B cell (primary cell): ENCODE results near the gene WWC2. TPM values are rescaled to one million over a fixed set of nuclear protein-coding genes. Genes with fewer than 3 reads are reported as not detected.

Source experiments
- ATAC-seq: fragments of 200-7000 bp; cut with Tn5 transposase; one replicate; pipeline ENCODE4 v1.10.0; 2021; ENCODE audit warnings: low read depth, mild to moderate bottlenecking, moderate number of reproducible peaks, moderate library complexity
- CTCF ChIA-PET: fragments of 350-600 bp; sonication (Branson Sonifier 250); formaldehyde crosslinking; loops from one replicate; lab custom pipeline; 2021; ENCODE audit warnings: antibody characterized with exemption, inconsistent platforms; lab: Charles Lee
- POLR2A ChIA-PET: fragments of 350-600 bp; sonication (Branson Sonifier 250); formaldehyde crosslinking; loops from one replicate; lab custom pipeline; 2021; ENCODE audit warnings: antibody characterized with exemption; lab: Charles Lee
- DNase-seq: peaks from one replicate; pipeline ENCODE4 v3.0.0; 2013
- H2AFZ ChIP-seq: 2 replicates; pipeline ENCODE4 v1.6.1; 2012; ENCODE audit warnings: mild to moderate bottlenecking, low read depth, low read length; ENCODE audit not compliant: insufficient read depth, poor library complexity, severe bottlenecking
- H3K27ac ChIP-seq, 2 donors: 1 replicate in 1 of 2; 2 replicates in 1 of 2; pipeline ENCODE4 v1.5.1; 2012 to 2013; ENCODE audit warnings: low read length in 2 of 2, mild to moderate bottlenecking in 2 of 2, moderate library complexity in 1 of 2
- H3K27me3 ChIP-seq, 4 experiments: fragments of 200-600 bp in 1 of 4; sonication (generic) in 1 of 4; replicated peaks in 1 of 4; 1 replicate in 2 of 4; 2 replicates in 2 of 4; pipeline versions ENCODE4 v1.6.1 to v1.7.0; 2013 to 2016; ENCODE audit warnings: low read length in 3 of 4, mild to moderate bottlenecking in 2 of 4, mixed read lengths in 1 of 4, moderate library complexity in 1 of 4; ENCODE audit not compliant: insufficient read depth in 4 of 4, control insufficient read depth in 3 of 4; ENCODE audit errors: control extremely low read depth in 1 of 4
- H3K36me3 ChIP-seq, 2 experiments: replicated peaks in 1 of 2; 1 replicate in 1 of 2; 2 replicates in 1 of 2; pipeline versions ENCODE4 v1.6.1 to v1.7.1; 2013; ENCODE audit warnings: low read length in 1 of 2; ENCODE audit not compliant: insufficient read depth in 2 of 2, control insufficient read depth in 1 of 2; ENCODE audit errors: control extremely low read depth in 1 of 2, extremely low read depth in 1 of 2
- H3K4me1 ChIP-seq, 2 donors: fragments of 200-600 bp in 1 of 2; sonication (generic) in 1 of 2; 1 replicate in 1 of 2; 2 replicates in 1 of 2; pipeline versions ENCODE4 v1.5.1 to v1.6.1; 2013 to 2017; ENCODE audit warnings: low read length in 2 of 2; ENCODE audit not compliant: control insufficient read depth in 2 of 2, insufficient read depth in 2 of 2
- H3K4me2 ChIP-seq: replicated peaks from 2 replicates; pipeline ENCODE3; 2012; ENCODE audit warnings: mild to moderate bottlenecking, low read depth, low read length; ENCODE audit not compliant: poor library complexity, severe bottlenecking
- H3K4me3 ChIP-seq, 5 experiments: fragments of 200-600 bp in 1 of 5; sonication (generic) in 1 of 5; 1 replicate in 3 of 5; 2 replicates in 2 of 5; pipeline versions ENCODE4 v1.5.1 to v1.7.0; 2011 to 2016; ENCODE audit warnings: low read length in 4 of 5, mild to moderate bottlenecking in 4 of 5, low read depth in 2 of 5, control low read depth in 1 of 5, moderate library complexity in 1 of 5; ENCODE audit not compliant: insufficient read depth in 1 of 5; ENCODE audit errors: control extremely low read depth in 1 of 5, extremely low read depth in 1 of 5
- H3K79me2 ChIP-seq: fragments of 200-600 bp; sonication (generic); one replicate; pipeline ENCODE4 v1.6.0; 2016; ENCODE audit warnings: low read length; ENCODE audit not compliant: control insufficient read depth, insufficient read depth
- H3K9ac ChIP-seq: fragments of 200-600 bp; sonication (generic); 2 replicates; pipeline ENCODE4 v1.6.1; 2017; ENCODE audit warnings: mild to moderate bottlenecking, low read length, moderate library complexity
- H3K9me3 ChIP-seq, 3 donors: one replicate each; pipeline versions ENCODE4 v1.6.1 to v1.7.1; 2013; ENCODE audit warnings: low read length in 2 of 3; ENCODE audit not compliant: control insufficient read depth in 2 of 3, insufficient read depth in 1 of 3; ENCODE audit errors: control extremely low read depth in 1 of 3
- H4K20me1 ChIP-seq: 2 replicates; pipeline ENCODE4 v1.6.0; 2012; ENCODE audit warnings: mild to moderate bottlenecking, low read length; ENCODE audit not compliant: insufficient read depth, control insufficient read depth, poor library complexity, severe bottlenecking
- H3K27ac Mint-ChIP-seq: one replicate; pipeline ENCODE4 v1.8.0; 2021; ENCODE audit warnings: mixed read lengths
- H3K27me3 Mint-ChIP-seq: one replicate; pipeline ENCODE4 v1.8.0; 2021; ENCODE audit warnings: mixed read lengths
- H3K4me1 Mint-ChIP-seq: one replicate; pipeline ENCODE4 v1.8.0; 2021; ENCODE audit warnings: mixed read lengths
- H3K4me3 Mint-ChIP-seq: one replicate; pipeline ENCODE4 v1.8.0; 2021; ENCODE audit warnings: mixed read lengths
- H3K9me3 Mint-ChIP-seq: one replicate; pipeline ENCODE4 v1.8.0; 2022; ENCODE audit warnings: mixed read lengths; ENCODE audit not compliant: insufficient read depth
- CTCF ChIP-seq: fragments of 200-600 bp; IDR thresholded peaks from one replicate; pipeline ENCODE4 v1.8.0; 2022; ENCODE audit warnings: antibody characterized with exemption, mild to moderate bottlenecking
- EZH2 ChIP-seq: IDR thresholded peaks from 2 replicates; pipeline ENCODE4 v1.6.1; 2012; ENCODE audit warnings: borderline replicate concordance, low read depth, mild to moderate bottlenecking, moderate library complexity, low read length; ENCODE audit not compliant: insufficient read depth, poor library complexity, severe bottlenecking
- WGBS: methylation state at CpG from one replicate; pipeline ENCODE4 v1.1.5; 2013; ENCODE audit warnings: missing lambda C conversion rate; ENCODE audit not compliant: insufficient coverage; 5-methylcytosine and 5-hydroxymethylcytosine counted together
- intact Hi-C: fragments of 100-400 bp; cut with micrococcal nuclease; formaldehyde crosslinking; loops from one replicate; pipeline ENCODE4 v1.10.0; 2022
- polyA plus RNA-seq: library from polyadenylated mRNA; depleted of rRNA; stranded (reverse); fragments of >200 nt; gene quantifications from 2 replicates; pipeline ENCODE4 v1.2.3, GENCODE V29; 2012
- total RNA-seq, 2 donors: library from RNA; stranded (reverse); fragments of 120-200 nt in 1 of 2; gene quantifications; 1 replicate in 1 of 2; 2 replicates in 1 of 2; pipeline versions ENCODE4 v1.2.3 to v1.2.4, GENCODE V29; 2013 to 2022

Gene WWC2
- total and polyA plus RNA-seq, 2 donors (not counting 1 experiment from before 2014, with no cell fraction given): 0.07 to 0.32 TPM

- Mint-ChIP-seq H3K27me3 (peaks cover 18% of the 10 kb centered on the region), H3K4me1 (no peaks in the 10 kb centered on the region), H3K4me3 (no peak overlapping the region), H3K9me3 (no peaks in the 10 kb centered on the region), H3K27ac (no peak overlapping the region)
- no peak overlapping the region for H3K9ac ChIP-seq
- H4K20me1 ChIP-seq: no peaks in the 10 kb centered on the region
- H3K79me2 ChIP-seq: no peaks in the 10 kb centered on the region
- H3K4me3 ChIP-seq: no peak overlapping the region
- no peaks in the 10 kb centered on the region for H3K4me1 ChIP-seq
- no peak for ATAC-seq
- no peak for DNase-seq
- H3K4me2 ChIP-seq: no peak overlapping the region
- H3K9me3 ChIP-seq: no peaks in the 10 kb centered on the region
- H3K27me3 ChIP-seq: no peaks in the 10 kb centered on the region
- no peak overlapping the region for H2AFZ ChIP-seq
- H3K27ac ChIP-seq: no peak overlapping the region
- no peaks in the 10 kb centered on the region for H3K36me3 ChIP-seq
- ChIA-PET CTCF (interaction anchor here (0.6 to 3.6 kb wide), 5 partner anchors 8 to 325 kb away, joined by 3 to 35 read pairs (median 17); no protein-coding TSS in a partner anchor), POLR2A (no interaction called here)
- TF ChIP-seq EZH2: no peak
- TF ChIP-seq CTCF: no peak
- 78% methylated on average over 5 of the region's 8 CpGs for WGBS
- intact Hi-C loops: no loop called here
These were observed 164.8 kb downstream of the WWC2 start for GRCh38 chr4:183263787-183264386.

- intact Hi-C loops: no loop called here
- H3K9me3 Mint-ChIP-seq: no peaks in the 10 kb centered on the region
- POLR2A ChIA-PET: no interaction called here
These were observed 165.6 kb downstream of the WWC2 start for GRCh38 chr4:183264614-183265013.

More at GRCh38 chr4:183264614-183265013, 165.6 kb downstream of the WWC2 start:
- Mint-ChIP-seq H3K4me1 (no peaks in the 10 kb centered on the region), H3K4me3 (no peak overlapping the region), H3K27ac (no peak overlapping the region), H3K27me3 (peaks cover 19% of the 10 kb centered on the region)
- Histone ChIP-seq H3K27ac (no peak overlapping the region), H2AFZ (no peak overlapping the region), H3K36me3 (no peaks in the 10 kb centered on the region), H3K9me3 (no peaks in the 10 kb centered on the region), H3K27me3 (no peaks in the 10 kb centered on the region), H3K9ac (no peak overlapping the region), H3K79me2 (no peaks in the 10 kb centered on the region), H3K4me3 (no peak overlapping the region), H3K4me1 (no peaks in the 10 kb centered on the region), H3K4me2 (no peak overlapping the region), H4K20me1 (no peaks in the 10 kb centered on the region)
- CTCF ChIA-PET: interaction anchor here (0.6 to 3.6 kb wide), 5 partner anchors 15 to 326 kb away, joined by 3 to 35 read pairs (median 4); no protein-coding TSS in a partner anchor
- TF ChIP-seq CTCF: no peak
- no peak for TF ChIP-seq EZH2
- no peak for DNase-seq
- ATAC-seq: no peak
- no CpG with 5 or more reads among the region's 1 CpG for WGBS
